Measurements from ENCODE around the gene MXD3.

Gene MXD3

DNA sequence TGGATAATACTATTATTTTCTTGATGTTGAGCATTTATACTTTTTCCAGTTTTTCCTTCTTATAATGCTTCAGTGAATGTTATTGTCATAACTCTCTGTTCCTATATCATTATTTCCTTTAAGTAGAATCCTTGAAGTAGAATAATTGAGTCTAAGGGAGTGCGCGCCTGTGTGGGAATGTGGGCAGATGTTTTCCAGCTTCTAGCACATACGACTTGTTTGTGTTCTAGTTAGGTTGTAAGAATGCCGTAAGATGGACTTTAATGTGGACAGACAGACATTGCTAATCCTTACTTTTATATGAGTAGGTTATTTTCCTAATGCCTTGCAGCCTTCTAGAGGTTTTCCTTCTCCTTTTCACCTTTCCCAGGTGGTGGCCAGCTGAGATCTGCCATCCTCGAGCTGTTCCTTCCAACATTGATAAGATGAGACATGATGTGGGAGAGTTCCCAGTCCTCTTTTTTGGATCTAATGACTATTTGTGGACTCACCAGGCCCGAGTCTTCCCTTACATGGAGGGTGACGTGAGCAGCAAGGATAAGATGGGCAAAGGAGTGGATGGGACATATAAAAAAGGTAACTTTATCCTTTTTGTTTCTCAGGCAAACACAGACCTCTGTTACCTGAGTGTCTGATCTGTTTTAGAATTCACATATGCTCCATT is 42.3 kb downstream of the MXD3 start:
- Histone ChIP-seq H3K27me3 (replicated peaks; ENCODE audit: insufficient read depth, low read length) (no peaks in the 10 kb centered on the region), H3K9ac (ENCODE audit: low read length) (no peak overlapping the region), H4K20me1 (ENCODE audit: insufficient read depth, low read length) (no peaks in the 10 kb centered on the region), H3K4me3 (ENCODE audit: low read length) (no peak overlapping the region), H3F3A (ENCODE audit: insufficient read depth, low read length) (no peaks in the 10 kb centered on the region), H3K4me2 (ENCODE audit: low read depth, low read length) (no peak overlapping the region), H3K79me2 (ENCODE audit: low read length) (no peaks in the 10 kb centered on the region), H3K27ac (ENCODE audit: low read length) (no peak overlapping the region), H3K4me1 (ENCODE audit: low read length) (peaks cover 2% of the 10 kb centered on the region; the same call in 1 of the 2 replicates), H3K9me3 (replicated peaks; ENCODE audit: insufficient read depth, low read length) (no peaks in the 10 kb centered on the region), H2AFZ (ENCODE audit: low read length) (no peak overlapping the region), H3K9me2 (replicated peaks; ENCODE audit: insufficient read depth, low read length) (no peaks in the 10 kb centered on the region), H3K36me3 (replicated peaks; ENCODE audit: insufficient read depth, low read length) (no peaks in the 10 kb centered on the region; the same call in 1 of the 2 replicates)
- TF ChIP-seq, protein P1, sequence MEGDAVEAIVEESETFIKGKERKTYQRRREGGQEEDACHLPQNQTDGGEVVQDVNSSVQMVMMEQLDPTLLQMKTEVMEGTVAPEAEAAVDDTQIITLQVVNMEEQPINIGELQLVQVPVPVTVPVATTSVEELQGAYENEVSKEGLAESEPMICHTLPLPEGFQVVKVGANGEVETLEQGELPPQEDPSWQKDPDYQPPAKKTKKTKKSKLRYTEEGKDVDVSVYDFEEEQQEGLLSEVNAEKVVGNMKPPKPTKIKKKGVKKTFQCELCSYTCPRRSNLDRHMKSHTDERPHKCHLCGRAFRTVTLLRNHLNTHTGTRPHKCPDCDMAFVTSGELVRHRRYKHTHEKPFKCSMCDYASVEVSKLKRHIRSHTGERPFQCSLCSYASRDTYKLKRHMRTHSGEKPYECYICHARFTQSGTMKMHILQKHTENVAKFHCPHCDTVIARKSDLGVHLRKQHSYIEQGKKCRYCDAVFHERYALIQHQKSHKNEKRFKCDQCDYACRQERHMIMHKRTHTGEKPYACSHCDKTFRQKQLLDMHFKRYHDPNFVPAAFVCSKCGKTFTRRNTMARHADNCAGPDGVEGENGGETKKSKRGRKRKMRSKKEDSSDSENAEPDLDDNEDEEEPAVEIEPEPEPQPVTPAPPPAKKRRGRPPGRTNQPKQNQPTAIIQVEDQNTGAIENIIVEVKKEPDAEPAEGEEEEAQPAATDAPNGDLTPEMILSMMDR (IDR thresholded peaks at IDR 0.05; ENCODE audit: low read length) = no peak
- TF ChIP-seq EZH2 (optimal IDR thresholded peaks at IDR 0.05; ENCODE audit: low read depth, low read length) (no peak), EZH2phosphoT487 (IDR thresholded peaks at IDR 0.05; ENCODE audit: low read length) (no peak)
- DNase-seq = no peak

DNA sequence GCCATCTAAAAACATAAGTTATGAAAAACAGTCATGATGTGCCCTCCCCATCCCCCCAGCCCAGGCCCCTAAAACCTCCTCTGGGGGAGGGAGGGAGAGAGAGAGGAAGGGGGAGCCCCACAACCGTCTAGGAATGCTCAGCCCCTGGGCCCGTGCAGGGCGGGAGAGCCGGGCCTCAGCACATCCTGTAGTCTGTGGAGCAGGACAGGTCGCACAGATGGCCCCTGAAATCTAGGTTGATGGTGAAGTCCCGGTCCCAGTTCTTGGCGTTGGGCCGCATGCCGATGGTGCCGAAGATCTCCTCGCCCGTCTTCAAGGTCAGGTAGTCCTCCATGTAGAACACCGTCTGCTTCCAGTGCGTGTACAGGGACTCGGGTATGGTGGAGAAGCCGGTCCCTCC is 46.3 kb downstream of the MXD3 start:
- Histone ChIP-seq H4K20me1 (ENCODE audit: insufficient read depth, low read length) (no peaks in the 10 kb centered on the region), H3K4me3 (ENCODE audit: low read length) (no peak overlapping the region), H3K79me2 (ENCODE audit: low read length) (no peaks in the 10 kb centered on the region), H3K9ac (ENCODE audit: low read length) (no peak overlapping the region), H3K27ac (ENCODE audit: low read length) (no peak overlapping the region), H3K27me3 (replicated peaks; ENCODE audit: insufficient read depth, low read length) (no peaks in the 10 kb centered on the region), H3K9me3 (replicated peaks; ENCODE audit: insufficient read depth, low read length) (no peaks in the 10 kb centered on the region), H3F3A (ENCODE audit: insufficient read depth, low read length) (no peaks in the 10 kb centered on the region), H3K36me3 (replicated peaks; ENCODE audit: insufficient read depth, low read length) (no peaks in the 10 kb centered on the region; the same call in 1 of the 2 replicates), H3K4me1 (ENCODE audit: low read length) (peaks cover 24% of the 10 kb centered on the region), H3K4me2 (ENCODE audit: low read depth, low read length) (no peak overlapping the region), H3K9me2 (replicated peaks; ENCODE audit: insufficient read depth, low read length) (no peaks in the 10 kb centered on the region), H2AFZ (ENCODE audit: low read length) (no peak overlapping the region)
- no peak for DNase-seq
- TF ChIP-seq EZH2phosphoT487 (IDR thresholded peaks at IDR 0.05; ENCODE audit: low read length) = no peak
- no peak for TF ChIP-seq EZH2 (optimal IDR thresholded peaks at IDR 0.05; ENCODE audit: low read depth, low read length)
- TF ChIP-seq, protein P1 (IDR thresholded peaks at IDR 0.05; ENCODE audit: low read length) = no peak

DNA sequence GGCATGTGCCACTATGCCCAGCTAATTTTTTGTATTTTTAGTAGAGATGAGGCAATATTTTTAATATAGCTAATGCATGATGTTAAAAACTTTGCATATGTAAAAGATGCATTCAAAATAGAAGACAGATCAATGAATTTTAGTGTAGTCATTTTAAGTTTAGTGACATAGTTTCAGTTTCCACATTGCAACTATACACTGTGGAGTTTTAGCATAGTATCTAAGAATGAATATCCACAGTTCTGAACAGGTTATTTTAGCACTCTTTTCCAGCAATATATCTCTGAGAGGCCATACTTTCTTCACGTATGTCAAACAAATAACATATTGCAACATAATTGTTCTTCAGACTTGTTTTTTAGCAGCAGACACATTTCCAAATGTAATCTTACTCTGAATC is 47.5 kb downstream of the MXD3 start:
- no peak overlapping the region for H3K27ac ChIP-seq (ENCODE audit: low read length)
- H3K9me2 ChIP-seq (replicated peaks; ENCODE audit: insufficient read depth, low read length) = no peaks in the 10 kb centered on the region
- H3K4me3 ChIP-seq (ENCODE audit: low read length) = no peak overlapping the region
- no peaks in the 10 kb centered on the region for H3K9me3 ChIP-seq (replicated peaks; ENCODE audit: insufficient read depth, low read length)
- no peaks in the 10 kb centered on the region for H4K20me1 ChIP-seq (ENCODE audit: insufficient read depth, low read length)
- H3K79me2 ChIP-seq (ENCODE audit: low read length) = no peaks in the 10 kb centered on the region
- H3K4me1 ChIP-seq (ENCODE audit: low read length) = peaks cover 24% of the 10 kb centered on the region
- no peak for DNase-seq
- H3K4me2 ChIP-seq (ENCODE audit: low read depth, low read length) = no peak overlapping the region
- no peak overlapping the region for H2AFZ ChIP-seq (ENCODE audit: low read length)
- H3K27me3 ChIP-seq (replicated peaks; ENCODE audit: insufficient read depth, low read length) = no peaks in the 10 kb centered on the region
- no peaks in the 10 kb centered on the region for H3F3A ChIP-seq (ENCODE audit: insufficient read depth, low read length)
- TF ChIP-seq EZH2 (optimal IDR thresholded peaks at IDR 0.05; ENCODE audit: low read depth, low read length) (no peak), EZH2phosphoT487 (IDR thresholded peaks at IDR 0.05; ENCODE audit: low read length) (no peak)
- TF ChIP-seq, protein P1 (IDR thresholded peaks at IDR 0.05; ENCODE audit: low read length) = no peak
- H3K9ac ChIP-seq (ENCODE audit: low read length) = no peak overlapping the region
- H3K36me3 ChIP-seq (replicated peaks; ENCODE audit: insufficient read depth, low read length) = no peaks in the 10 kb centered on the region

Measured in MM.1S (cell line).